ENCODE data around the gene PLCL2.
A peak's percentile ranks its signal among the peaks of the same experiment; 100 is the strongest.

The PLCL2 gene

GRCh38 chr3:16871915-16872842 lies 12.6 kb upstream of the PLCL2 start:
- Histone ChIP-seq H2AFZ (ENCODE audit: low read depth, low read length) (no peak overlapping the region), H3K4me1 (ENCODE audit: insufficient read depth, low read length) (no peaks in the 10 kb centered on the region), H3K27me3 (ENCODE audit: insufficient read depth, low read length) (peaks cover 3% of the 10 kb centered on the region), H3K9me3 (ENCODE audit: low read length) (no peaks in the 10 kb centered on the region), H3K36me3 (ENCODE audit: insufficient read depth, low read length) (no peaks in the 10 kb centered on the region), H3K4me3 (ENCODE audit: low read length) (no peak overlapping the region)

- H3K27me3 ChIP-seq (ENCODE audit: insufficient read depth, low read length), result peaks cover 3% of the 10 kb centered on the region
- H3K4me1 ChIP-seq (ENCODE audit: insufficient read depth, low read length), result no peaks in the 10 kb centered on the region
- H2AFZ ChIP-seq (ENCODE audit: low read depth, low read length), result no peak overlapping the region
- no peak overlapping the region for H3K4me3 ChIP-seq (ENCODE audit: low read length)
- H3K9me3 ChIP-seq (ENCODE audit: low read length), result no peaks in the 10 kb centered on the region
- no peaks in the 10 kb centered on the region for H3K36me3 ChIP-seq (ENCODE audit: insufficient read depth, low read length)
Observed at GRCh38 chr3:16873872-16874271, 10.9 kb upstream of the PLCL2 start.

- no peaks in the 10 kb centered on the region for H3K9me3 ChIP-seq (ENCODE audit: low read length)
- H3K4me1 ChIP-seq (ENCODE audit: insufficient read depth, low read length), result no peaks in the 10 kb centered on the region
- peaks cover 6% of the 10 kb centered on the region for H3K27me3 ChIP-seq (ENCODE audit: insufficient read depth, low read length)
- no peak overlapping the region for H2AFZ ChIP-seq (ENCODE audit: low read depth, low read length)
- no peaks in the 10 kb centered on the region for H3K36me3 ChIP-seq (ENCODE audit: insufficient read depth, low read length)
- no peak overlapping the region for H3K4me3 ChIP-seq (ENCODE audit: low read length)
Observed at GRCh38 chr3:16875876-16876550, 8.7 kb upstream of the PLCL2 start.

- Histone ChIP-seq H3K4me3 (ENCODE audit: low read length) (no peak overlapping the region), H3K9me3 (ENCODE audit: low read length) (no peaks in the 10 kb centered on the region), H3K36me3 (ENCODE audit: insufficient read depth, low read length) (no peaks in the 10 kb centered on the region), H2AFZ (ENCODE audit: low read depth, low read length) (no peak overlapping the region), H3K27me3 (ENCODE audit: insufficient read depth, low read length) (peaks cover 8% of the 10 kb centered on the region), H3K4me1 (ENCODE audit: insufficient read depth, low read length) (no peaks in the 10 kb centered on the region)
Observed at GRCh38 chr3:16877505-16877904, 7.2 kb upstream of the PLCL2 start.

- H3K4me1 ChIP-seq (ENCODE audit: insufficient read depth, low read length), result no peaks in the 10 kb centered on the region
- peaks cover 8% of the 10 kb centered on the region for H3K27me3 ChIP-seq (ENCODE audit: insufficient read depth, low read length)
- H3K36me3 ChIP-seq (ENCODE audit: insufficient read depth, low read length), result no peaks in the 10 kb centered on the region
- H3K4me3 ChIP-seq (ENCODE audit: low read length), result no peak overlapping the region
- H2AFZ ChIP-seq (ENCODE audit: low read depth, low read length), result no peak overlapping the region
- H3K9me3 ChIP-seq (ENCODE audit: low read length), result no peaks in the 10 kb centered on the region
Observed at GRCh38 chr3:16877911-16878310, 6.8 kb upstream of the PLCL2 start.

- Histone ChIP-seq H2AFZ (ENCODE audit: low read depth, low read length) (no peak overlapping the region), H3K4me3 (ENCODE audit: low read length) (no peak overlapping the region), H3K36me3 (ENCODE audit: insufficient read depth, low read length) (no peaks in the 10 kb centered on the region), H3K4me1 (ENCODE audit: insufficient read depth, low read length) (peaks cover 7% of the 10 kb centered on the region), H3K9me3 (ENCODE audit: low read length) (no peaks in the 10 kb centered on the region), H3K27me3 (ENCODE audit: insufficient read depth, low read length) (peaks cover 9% of the 10 kb centered on the region)
Observed at GRCh38 chr3:16881896-16882630, 2.7 kb upstream of the PLCL2 start.

GRCh38 chr3:16883057-16883722 lies 1.6 kb upstream of the PLCL2 start:
- no peak overlapping the region for H2AFZ ChIP-seq (ENCODE audit: low read depth, low read length)
- no peaks in the 10 kb centered on the region for H3K36me3 ChIP-seq (ENCODE audit: insufficient read depth, low read length)
- H3K9me3 ChIP-seq (ENCODE audit: low read length), result no peaks in the 10 kb centered on the region
- H3K27me3 ChIP-seq (ENCODE audit: insufficient read depth, low read length), result peaks cover 9% of the 10 kb centered on the region
- H3K4me3 ChIP-seq (ENCODE audit: low read length), result no peak overlapping the region
- peaks cover 7% of the 10 kb centered on the region for H3K4me1 ChIP-seq (ENCODE audit: insufficient read depth, low read length)

- Histone ChIP-seq H3K9me3 (ENCODE audit: low read length) (no peaks in the 10 kb centered on the region), H3K4me3 (ENCODE audit: low read length) (no peak overlapping the region), H3K4me1 (ENCODE audit: insufficient read depth, low read length) (peaks cover 7% of the 10 kb centered on the region), H2AFZ (ENCODE audit: low read depth, low read length) (peak overlapping the region; percentile 75), H3K27me3 (ENCODE audit: insufficient read depth, low read length) (peaks cover 9% of the 10 kb centered on the region), H3K36me3 (ENCODE audit: insufficient read depth, low read length) (no peaks in the 10 kb centered on the region)
Observed at GRCh38 chr3:16883723-16884083, 1.1 kb upstream of the PLCL2 start.

GRCh38 chr3:16884084-16884747 lies 539 bp upstream of the PLCL2 start:
- Histone ChIP-seq H3K9me3 (ENCODE audit: low read length) (no peaks in the 10 kb centered on the region), H3K36me3 (ENCODE audit: insufficient read depth, low read length) (no peaks in the 10 kb centered on the region), H3K4me1 (ENCODE audit: insufficient read depth, low read length) (peaks cover 7% of the 10 kb centered on the region), H3K27me3 (ENCODE audit: insufficient read depth, low read length) (peaks cover 9% of the 10 kb centered on the region), H3K4me3 (ENCODE audit: low read length) (peak overlapping the region; percentile 79), H2AFZ (ENCODE audit: low read depth, low read length) (peak overlapping the region; percentile 75)

GRCh38 chr3:16885593-16886302 lies 993 bp downstream of the PLCL2 start:
- H3K27me3 ChIP-seq (ENCODE audit: insufficient read depth, low read length), result peaks cover 8% of the 10 kb centered on the region
- peaks cover 7% of the 10 kb centered on the region for H3K4me1 ChIP-seq (ENCODE audit: insufficient read depth, low read length)

GRCh38 chr3:16886303-16886683 lies 1.5 kb downstream of the PLCL2 start:
- Histone ChIP-seq H2AFZ (ENCODE audit: low read depth, low read length) (no peak overlapping the region), H3K4me3 (ENCODE audit: low read length) (peak overlapping the region; percentile 79), H3K27me3 (ENCODE audit: insufficient read depth, low read length) (peaks cover 4% of the 10 kb centered on the region), H3K4me1 (ENCODE audit: insufficient read depth, low read length) (peaks cover 7% of the 10 kb centered on the region), H3K36me3 (ENCODE audit: insufficient read depth, low read length) (no peaks in the 10 kb centered on the region), H3K9me3 (ENCODE audit: low read length) (no peaks in the 10 kb centered on the region)

More at GRCh38 chr3:16885593-16886302, 993 bp downstream of the PLCL2 start:
- peak overlapping the region; percentile 75 for H2AFZ ChIP-seq (ENCODE audit: low read depth, low read length)
- no peaks in the 10 kb centered on the region for H3K9me3 ChIP-seq (ENCODE audit: low read length)
- peak overlapping the region; percentile 79 for H3K4me3 ChIP-seq (ENCODE audit: low read length)
- H3K36me3 ChIP-seq (ENCODE audit: insufficient read depth, low read length), result no peaks in the 10 kb centered on the region

GRCh38 chr3:16887130-16887529 lies 2.4 kb downstream of the PLCL2 start:
- H2AFZ ChIP-seq (ENCODE audit: low read depth, low read length), result no peak overlapping the region
- H3K4me1 ChIP-seq (ENCODE audit: insufficient read depth, low read length), result peaks cover 7% of the 10 kb centered on the region
- no peaks in the 10 kb centered on the region for H3K9me3 ChIP-seq (ENCODE audit: low read length)
- peaks cover 4% of the 10 kb centered on the region for H3K27me3 ChIP-seq (ENCODE audit: insufficient read depth, low read length)
- H3K4me3 ChIP-seq (ENCODE audit: low read length), result no peak overlapping the region
- H3K36me3 ChIP-seq (ENCODE audit: insufficient read depth, low read length), result no peaks in the 10 kb centered on the region

All from neuron (in vitro differentiated cells).